HFFc6 (cell line): ENCODE results near the gene NACC1. TPM values are rescaled to one million over a fixed set of nuclear protein-coding genes. Genes with fewer than 3 reads are reported as not detected.

Source experiments
- DNase-seq: peaks from one replicate; pipeline ENCODE4 v3.0.0-alpha.2; 2018
- H3K27ac Mint-ChIP-seq: 2 replicates; pipeline ENCODE4 v1.8.0; 2020; ENCODE audit warnings: mild to moderate bottlenecking, mixed read lengths
- H3K27me3 Mint-ChIP-seq: 2 replicates; pipeline ENCODE4 v1.8.0; 2021; ENCODE audit warnings: mild to moderate bottlenecking, moderate library complexity, mixed read lengths; ENCODE audit not compliant: insufficient read depth
- H3K36me3 Mint-ChIP-seq: 2 replicates; pipeline ENCODE4 v1.8.0; 2021; ENCODE audit warnings: low read depth, mixed read lengths
- H3K4me1 Mint-ChIP-seq: 2 replicates; pipeline ENCODE4 v1.8.0; 2020; ENCODE audit warnings: low read depth, mixed read lengths
- H3K4me3 Mint-ChIP-seq: 2 replicates; pipeline ENCODE4 v1.8.0; 2020; ENCODE audit warnings: mild to moderate bottlenecking, moderate library complexity, mixed read lengths
- H3K9me3 Mint-ChIP-seq: 2 replicates; pipeline ENCODE4 v1.8.0; 2020; ENCODE audit warnings: mild to moderate bottlenecking, mixed read lengths
- CTCF ChIP-seq: fragments of 200-600 bp; sonication (generic); IDR thresholded peaks from 2 replicates; pipeline ENCODE4 v1.5.0; 2021; ENCODE audit warnings: antibody characterized with exemption, mild to moderate bottlenecking
- total RNA-seq, 6 experiments: library from RNA; stranded (reverse); fragmentation: NEBNext Ultra II Directional; extraction: Animal tissue kit (Norgen Biotek cat#: 25700); gene quantifications; 2 replicates in 1 of 6; 3 replicates in 5 of 6; pipeline ENCODE4 v1.2.3, GENCODE V29; 2021

The NACC1 gene
- total RNA-seq, 6 experiments from 2014 or later: 126 to 146 (median 139) TPM

- no peaks in the 10 kb centered on the region for H3K27me3 Mint-ChIP-seq
- H3K9me3 Mint-ChIP-seq: no peaks in the 10 kb centered on the region
- no peaks in the 10 kb centered on the region for H3K4me1 Mint-ChIP-seq
- no peak for DNase-seq
- peaks cover 9% of the 10 kb centered on the region; the same call in 1 of the 2 replicates for H3K36me3 Mint-ChIP-seq
- H3K4me3 Mint-ChIP-seq: no peak overlapping the region
- peak; percentile 15; the same call in 1 of the 2 replicates for TF ChIP-seq CTCF
- H3K27ac Mint-ChIP-seq: no peak overlapping the region
These were observed 45.7 kb upstream of the NACC1 start for GRCh38 chr19:13072188-13072908.

DNA sequence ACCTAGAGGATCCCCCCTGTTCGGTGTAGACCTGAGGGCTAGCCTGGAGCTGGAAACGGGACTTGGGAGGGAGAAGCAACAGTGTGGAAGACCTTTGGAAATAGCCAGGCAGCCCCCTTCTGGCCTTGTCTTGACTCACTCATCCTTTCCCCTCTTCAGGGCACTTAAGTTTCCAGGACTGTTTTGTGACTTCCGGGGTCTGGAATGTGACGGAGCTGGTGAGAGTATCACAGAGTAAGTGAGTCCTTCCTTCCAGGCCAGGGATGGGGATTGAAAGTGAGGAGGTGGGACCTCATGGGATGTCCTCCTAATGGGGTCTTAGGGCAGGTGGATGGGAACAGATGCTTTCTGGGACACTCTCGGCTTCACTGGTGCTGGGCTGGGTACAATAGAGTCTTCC, 44.8 kb upstream of the NACC1 start:
- Mint-ChIP-seq H3K27me3 (no peaks in the 10 kb centered on the region), H3K4me1 (no peaks in the 10 kb centered on the region), H3K9me3 (no peaks in the 10 kb centered on the region), H3K36me3 (peaks cover 9% of the 10 kb centered on the region; the same call in 1 of the 2 replicates), H3K27ac (no peak overlapping the region), H3K4me3 (no peak overlapping the region)
- no peak for DNase-seq
- TF ChIP-seq CTCF: no peak

DNA sequence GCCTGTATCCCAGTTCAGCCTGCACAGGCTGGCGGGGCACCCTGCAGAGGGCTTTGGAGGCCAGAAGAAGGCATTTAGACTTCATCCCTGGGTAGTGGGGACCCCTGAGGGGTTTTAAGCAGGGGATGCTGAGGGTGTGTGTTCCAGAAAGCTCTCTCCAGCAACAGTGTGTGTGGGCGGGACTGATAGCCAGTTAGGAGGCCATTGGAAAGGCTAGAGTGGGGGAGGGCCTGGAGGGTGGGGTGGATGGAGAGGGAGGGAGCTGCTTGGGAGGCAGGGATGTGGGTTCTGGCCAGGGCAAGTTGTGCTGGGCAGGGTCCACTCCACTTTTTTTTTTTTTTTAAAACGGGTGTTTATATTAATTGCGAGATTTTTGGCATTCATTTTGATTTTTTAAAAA, 43.7 kb upstream of the NACC1 start:
- Mint-ChIP-seq H3K36me3 (peaks cover 12% of the 10 kb centered on the region; the same call in 1 of the 2 replicates), H3K4me1 (peaks cover 8% of the 10 kb centered on the region), H3K9me3 (no peaks in the 10 kb centered on the region), H3K27ac (no peak overlapping the region), H3K27me3 (no peaks in the 10 kb centered on the region; the same call in 1 of the 2 replicates), H3K4me3 (no peak overlapping the region)
- no peak for TF ChIP-seq CTCF
- DNase-seq: no peak

DNA sequence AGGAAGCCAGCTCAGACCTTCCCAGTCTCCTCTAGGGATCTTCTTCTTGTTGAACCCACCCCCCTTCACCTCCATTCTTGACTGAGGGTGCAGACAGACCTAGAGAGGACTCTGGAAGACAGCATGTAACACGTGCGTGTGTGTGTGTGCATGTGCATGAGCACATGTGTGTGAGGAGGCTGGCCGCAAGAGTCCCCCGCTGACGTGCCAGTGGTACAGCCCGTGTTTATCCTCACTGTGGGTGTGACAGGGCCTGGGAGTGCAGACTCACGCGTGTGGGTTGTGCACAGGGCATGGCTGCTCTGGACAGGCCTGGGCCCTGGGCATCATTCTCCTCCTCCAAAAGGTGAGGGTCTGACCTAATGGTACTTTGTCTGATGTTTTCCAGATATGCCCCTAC, 41.7 kb upstream of the NACC1 start:
- Mint-ChIP-seq H3K27ac (no peak overlapping the region), H3K4me3 (no peak overlapping the region), H3K36me3 (peaks cover 12% of the 10 kb centered on the region; the same call in 1 of the 2 replicates), H3K9me3 (no peaks in the 10 kb centered on the region), H3K27me3 (no peaks in the 10 kb centered on the region; the same call in 1 of the 2 replicates), H3K4me1 (peaks cover 16% of the 10 kb centered on the region)
- DNase-seq: no peak
- TF ChIP-seq CTCF: no peak

DNA sequence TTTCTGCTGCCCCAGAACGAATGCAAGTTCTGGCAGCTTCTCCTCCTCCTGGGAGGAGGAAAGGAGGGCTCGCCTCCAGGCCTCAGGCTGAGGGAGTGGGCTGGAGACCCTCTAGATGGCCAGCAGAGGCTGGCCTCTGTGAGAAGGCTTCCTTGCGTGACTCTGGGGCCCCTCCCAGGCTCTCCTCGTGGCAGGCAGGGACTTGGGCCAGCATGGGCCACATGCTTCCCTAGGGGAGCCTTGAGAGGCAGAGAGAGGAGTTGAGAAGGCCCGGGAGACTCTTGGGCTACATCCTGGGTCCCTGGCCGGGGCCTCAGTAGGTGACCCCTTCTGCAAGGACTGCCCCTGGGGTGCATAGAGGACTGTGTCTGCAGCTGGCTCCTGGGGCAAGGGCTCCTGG, 41.3 kb upstream of the NACC1 start:
- Mint-ChIP-seq H3K36me3 (peaks cover 12% of the 10 kb centered on the region; the same call in 1 of the 2 replicates), H3K4me3 (no peak overlapping the region), H3K4me1 (peaks cover 16% of the 10 kb centered on the region), H3K27me3 (peaks cover 3% of the 10 kb centered on the region), H3K27ac (no peak overlapping the region), H3K9me3 (no peaks in the 10 kb centered on the region)
- no peak for TF ChIP-seq CTCF
- DNase-seq: no peak
